ENCODE results near the gene C6orf15. TPM values are rescaled to one million over a fixed set of nuclear protein-coding genes. Genes with fewer than 3 reads are reported as not detected.

Gene C6orf15
- total and polyA plus RNA-seq, 2 donors (not counting 3 experiments of a cell fraction or from before 2014, with no cell fraction given) = not detected

DNA sequence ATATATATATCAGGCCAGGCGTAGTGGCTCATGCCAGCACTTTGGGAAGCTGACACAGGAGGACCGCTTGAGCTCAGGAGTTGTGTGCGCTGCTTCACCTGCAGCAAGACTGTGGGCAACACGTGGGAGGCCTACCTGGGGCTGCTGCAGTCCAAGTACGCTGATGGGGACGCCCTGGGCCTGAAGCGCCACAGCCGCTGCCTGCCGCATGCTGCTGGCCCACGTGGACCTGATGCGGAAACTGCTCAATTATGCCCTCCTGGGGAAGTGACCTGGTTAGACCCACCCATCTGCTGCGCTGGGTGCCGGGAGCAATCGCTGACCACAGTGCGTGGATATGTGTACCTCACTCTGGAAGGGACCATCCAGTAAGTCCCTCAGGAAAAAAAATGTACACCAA lies 28.3 kb upstream of the C6orf15 start:
- intact Hi-C loops (cut with micrococcal nuclease) (no loop called here), dilution Hi-C loops (cut with MboI; ENCODE audit: extremely low pct_ligation_motif_present, low sequenced_read_pairs) (no loop called here)
- no peak for DNase-seq (ENCODE audit: low read depth, low spot score)
- Histone ChIP-seq H2AFZ (ENCODE audit: low read depth, low read length) (no peak overlapping the region), H3K9me3 (replicated peaks; ENCODE audit: control insufficient read depth, insufficient read depth, low read length) (no peaks in the 10 kb centered on the region), H4K20me1 (replicated peaks; ENCODE audit: control insufficient read depth, extremely low read depth, insufficient read depth, low read length) (no peaks in the 10 kb centered on the region), H3K27me3 (ENCODE audit: control insufficient read depth in 2 of 2, insufficient read depth in 2 of 2, low read length in 2 of 2) (no peaks in the 10 kb centered on the region), H3K4me3 (replicated peaks in 1 of 3; ENCODE audit: insufficient read depth in 1 of 3, low read depth in 1 of 3, low read length in 3 of 3) (no peak overlapping the region), H3K79me2 (ENCODE audit: control insufficient read depth, insufficient read depth, low read length) (no peaks in the 10 kb centered on the region), H3K4me2 (ENCODE audit: insufficient read depth, low read length) (no peak overlapping the region), H3K9ac (replicated peaks; ENCODE audit: extremely low read depth, insufficient read depth, low read length) (no peak overlapping the region), H3K36me3 (ENCODE audit: control insufficient read depth in 2 of 2, extremely low read depth in 1 of 2, insufficient read depth in 2 of 2, low read length in 2 of 2) (peaks cover 0 to 8% of the 10 kb centered on the region in 2 experiments), H3K4me1 (ENCODE audit: control insufficient read depth, extremely low read depth, insufficient read depth, low read length) (peaks cover 8% of the 10 kb centered on the region), H3K27ac (ENCODE audit: insufficient read depth, low read depth, low read length) (no peak overlapping the region), H3K9me1 (replicated peaks; ENCODE audit: control insufficient read depth, extremely low read depth, insufficient read depth, low read length) (no peaks in the 10 kb centered on the region)
- BruUV-seq (replicated peaks) = no TSS peak
- ChIA-PET CTCF (interaction anchor here (2.6 to 6.2 kb wide), 2 partner anchors 51 to 226 kb away, joined by 14 to 174 read pairs; no protein-coding TSS in a partner anchor), POLR2A (no interaction called here)
- FAIRE-seq = no peak
- TF ChIP-seq, protein P1, sequence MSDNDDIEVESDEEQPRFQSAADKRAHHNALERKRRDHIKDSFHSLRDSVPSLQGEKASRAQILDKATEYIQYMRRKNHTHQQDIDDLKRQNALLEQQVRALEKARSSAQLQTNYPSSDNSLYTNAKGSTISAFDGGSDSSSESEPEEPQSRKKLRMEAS (IDR thresholded peaks at IDR 0.05; ENCODE audit: insufficient read depth, insufficient read length) = no peak
- TF ChIP-seq FOS (IDR thresholded peaks at IDR 0.05; ENCODE audit: borderline replicate concordance, insufficient read depth, low read length) = no peak
- TF ChIP-seq POLR2A (IDR thresholded peaks at IDR 0.05; ENCODE audit: low read depth, low read length) = no peak
- no peak for TF ChIP-seq JUN (IDR thresholded peaks at IDR 0.05; ENCODE audit: borderline replicate concordance, insufficient read depth, insufficient read length, low read depth)
- TF ChIP-seq GATA2 (IDR thresholded peaks at IDR 0.05; ENCODE audit: insufficient read depth, insufficient read length, low read depth, low read length) = no peak
- no peak for TF ChIP-seq MYC (IDR thresholded peaks at IDR 0.05; ENCODE audit: low read depth, low read length)
- no peak for TF ChIP-seq EZH2 (IDR thresholded peaks at IDR 0.05; ENCODE audit: borderline replicate concordance, low read depth, low read length, severe bottlenecking)
- TF ChIP-seq, protein P2, sequence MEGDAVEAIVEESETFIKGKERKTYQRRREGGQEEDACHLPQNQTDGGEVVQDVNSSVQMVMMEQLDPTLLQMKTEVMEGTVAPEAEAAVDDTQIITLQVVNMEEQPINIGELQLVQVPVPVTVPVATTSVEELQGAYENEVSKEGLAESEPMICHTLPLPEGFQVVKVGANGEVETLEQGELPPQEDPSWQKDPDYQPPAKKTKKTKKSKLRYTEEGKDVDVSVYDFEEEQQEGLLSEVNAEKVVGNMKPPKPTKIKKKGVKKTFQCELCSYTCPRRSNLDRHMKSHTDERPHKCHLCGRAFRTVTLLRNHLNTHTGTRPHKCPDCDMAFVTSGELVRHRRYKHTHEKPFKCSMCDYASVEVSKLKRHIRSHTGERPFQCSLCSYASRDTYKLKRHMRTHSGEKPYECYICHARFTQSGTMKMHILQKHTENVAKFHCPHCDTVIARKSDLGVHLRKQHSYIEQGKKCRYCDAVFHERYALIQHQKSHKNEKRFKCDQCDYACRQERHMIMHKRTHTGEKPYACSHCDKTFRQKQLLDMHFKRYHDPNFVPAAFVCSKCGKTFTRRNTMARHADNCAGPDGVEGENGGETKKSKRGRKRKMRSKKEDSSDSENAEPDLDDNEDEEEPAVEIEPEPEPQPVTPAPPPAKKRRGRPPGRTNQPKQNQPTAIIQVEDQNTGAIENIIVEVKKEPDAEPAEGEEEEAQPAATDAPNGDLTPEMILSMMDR (IDR thresholded peaks at IDR 0.05; ENCODE audit: extremely low read depth in 1 of 2, insufficient read depth in 1 of 2, low read depth in 1 of 2, low read length in 2 of 2) = no peak
- no peak for TF ChIP-seq POLR2AphosphoS5 (IDR thresholded peaks at IDR 0.05; ENCODE audit: insufficient read depth, low read depth, low read length)

Data from endothelial cell of umbilical vein (primary cell).